Liver (tissue), 9 donors: ENCODE results near the gene TAOK2. TPM values are rescaled to one million over a fixed set of nuclear protein-coding genes. Genes with fewer than 3 reads are reported as not detected.
"Not testable (repeated sequence)": the region's sequence is repeated elsewhere in the genome, so short reads cannot be mapped to it uniquely, and the experiment has no call there.

Experiments
- DNase-seq: peaks from one replicate; pipeline ENCODE4 v3.0.0-alpha.2; 2017; ENCODE audit warnings: low spot score
- H3K27ac ChIP-seq, 2 donors: one replicate each; pipeline ENCODE4 v1.7.0; 2013; ENCODE audit warnings: inconsistent platforms in 2 of 2, low read length in 2 of 2, control low read depth in 1 of 2, low read depth in 1 of 2, mild to moderate bottlenecking in 1 of 2
- H3K27me3 ChIP-seq, 4 donors: one replicate each; pipeline versions ENCODE4 v1.6.1 to v1.7.0; 2013; ENCODE audit warnings: low read length in 3 of 4, inconsistent platforms in 1 of 4, mild to moderate bottlenecking in 1 of 4, moderate library complexity in 1 of 4; ENCODE audit not compliant: control insufficient read depth in 4 of 4, insufficient read depth in 4 of 4
- H3K36me3 ChIP-seq, 4 donors: one replicate each; pipeline versions ENCODE4 v1.6.1 to v1.7.0; 2013; ENCODE audit warnings: low read length in 3 of 4, mild to moderate bottlenecking in 3 of 4, low read depth in 1 of 4, moderate library complexity in 1 of 4; ENCODE audit not compliant: control insufficient read depth in 4 of 4, insufficient read depth in 3 of 4
- H3K4me1 ChIP-seq, 4 donors: one replicate each; pipeline versions ENCODE4 v1.6.1 to v1.7.0; 2013; ENCODE audit warnings: low read length in 3 of 4, mild to moderate bottlenecking in 3 of 4, moderate library complexity in 1 of 4; ENCODE audit not compliant: control insufficient read depth in 4 of 4, insufficient read depth in 4 of 4
- H3K4me3 ChIP-seq, 3 donors: one replicate each; pipeline versions ENCODE4 v1.6.1 to v1.7.0; 2013; ENCODE audit warnings: low read length in 3 of 3, control low read depth in 1 of 3, low read depth in 1 of 3, mild to moderate bottlenecking in 1 of 3
- H3K9ac ChIP-seq, 2 donors: one replicate each; pipeline ENCODE4 v1.7.0; 2013; ENCODE audit warnings: low read length in 2 of 2, mild to moderate bottlenecking in 2 of 2, moderate library complexity in 2 of 2, control low read depth in 1 of 2, low read depth in 1 of 2
- H3K9me3 ChIP-seq, 4 donors: one replicate each; pipeline versions ENCODE4 v1.6.1 to v1.7.0; 2013; ENCODE audit warnings: low read length in 3 of 4; ENCODE audit not compliant: control insufficient read depth in 4 of 4
- EGR1 ChIP-seq, 2 donors: IDR thresholded peaks; 2 replicates each; pipeline ENCODE4 v1.6.1; 2016 to 2018; ENCODE audit warnings: antibody characterized with exemption in 2 of 2, low read depth in 2 of 2
- FOXA1 ChIP-seq: IDR thresholded peaks from 2 replicates; pipeline ENCODE4 v1.6.1; 2016; ENCODE audit warnings: antibody characterized with exemption
- FOXA2 ChIP-seq: IDR thresholded peaks from 2 replicates; pipeline ENCODE4 v1.6.1; 2016; ENCODE audit warnings: antibody characterized with exemption
- HNF4A ChIP-seq, 2 donors: conservative IDR thresholded peaks; 2 replicates each; pipeline ENCODE4 v1.6.1; 2016; ENCODE audit warnings: antibody characterized with exemption in 2 of 2, mild to moderate bottlenecking in 2 of 2
- JUND ChIP-seq, 2 donors: IDR thresholded peaks; 2 replicates each; pipeline ENCODE4 v1.6.1; 2016; ENCODE audit warnings: antibody characterized with exemption in 2 of 2
- NR2F2 ChIP-seq: IDR thresholded peaks from 2 replicates; pipeline ENCODE4 v1.6.1; 2016; ENCODE audit warnings: antibody characterized with exemption
- RAD21 ChIP-seq, 2 donors: IDR thresholded peaks; 2 replicates each; pipeline ENCODE4 v1.6.1; 2016; ENCODE audit warnings: antibody characterized with exemption in 2 of 2, mild to moderate bottlenecking in 2 of 2
- RXRA ChIP-seq, 2 donors: IDR thresholded peaks; 2 replicates each; pipeline ENCODE4 v1.6.1; 2017 to 2018; ENCODE audit warnings: antibody characterized with exemption in 2 of 2, mild to moderate bottlenecking in 1 of 2
- SP1 ChIP-seq: IDR thresholded peaks from 2 replicates; pipeline ENCODE4 v1.6.1; 2018; ENCODE audit warnings: antibody characterized with exemption, mild to moderate bottlenecking
- TAF1 ChIP-seq: conservative IDR thresholded peaks from 2 replicates; pipeline ENCODE4 v1.6.1; 2016; ENCODE audit warnings: antibody characterized with exemption, mild to moderate bottlenecking
- YY1 ChIP-seq: IDR thresholded peaks from 2 replicates; pipeline ENCODE4 v1.6.1; 2016; ENCODE audit warnings: antibody characterized with exemption, mild to moderate bottlenecking
- WGBS: extraction: QIAGEN DNeasy Blood & Tissue Kit; methylation state at CpG from one replicate; pipeline ENCODE4 v1.1.7; 2013; 5-methylcytosine and 5-hydroxymethylcytosine counted together
- polyA plus RNA-seq, 2 donors: library from polyadenylated mRNA; stranded (reverse) in 1 of 2; unstranded in 1 of 2; fragments of 200-250 nt in 1 of 2; fragments of >200 nt in 1 of 2; fragmentation: Nextera tagmentation in 1 of 2; extraction: Ambion mirVana in 1 of 2; gene quantifications; one replicate each; pipeline versions ENCODE4 v1.2.1 to v1.2.3, GENCODE V29; 2013 to 2015
- total RNA-seq, 2 donors: library from RNA; depleted of rRNA; stranded (reverse); fragments of >200 nt; gene quantifications; one replicate each; pipeline ENCODE4 v1.2.3, GENCODE V29; 2014
- TF ChIP-seq, protein P1 (sequence below): IDR thresholded peaks from 2 replicates; pipeline ENCODE4 v1.6.1; 2016; ENCODE audit warnings: antibody characterized with exemption
- TF ChIP-seq, protein P2 (sequence below): IDR thresholded peaks from 2 replicates; pipeline ENCODE4 v1.6.1; 2016; ENCODE audit warnings: antibody characterized with exemption
- TF ChIP-seq, protein P3 (sequence below): IDR thresholded peaks from 2 replicates; pipeline ENCODE4 v1.6.1; 2016; ENCODE audit warnings: antibody characterized with exemption
- TF ChIP-seq, protein P4 (sequence below): fragments of 150-350 bp; IDR thresholded peaks from 2 replicates; pipeline ENCODE4 v1.5.1; 2017; ENCODE audit warnings: improper control_type of control experiment, low read depth, low read length; ENCODE audit not compliant: missing input control
- TF ChIP-seq, protein P5 (sequence below): IDR thresholded peaks from 2 replicates; pipeline ENCODE4 v1.6.1; 2016; ENCODE audit warnings: antibody characterized with exemption, mild to moderate bottlenecking
- donor health status: healthy.
- donor health status: healthy.
- donor health status: healthy.
- donor health status: healthy.
- donor health status: healthy.

Gene TAOK2
- total and polyA plus RNA-seq, 4 donors: 2.2 to 27.9 (median 16.0) TPM

DNA sequence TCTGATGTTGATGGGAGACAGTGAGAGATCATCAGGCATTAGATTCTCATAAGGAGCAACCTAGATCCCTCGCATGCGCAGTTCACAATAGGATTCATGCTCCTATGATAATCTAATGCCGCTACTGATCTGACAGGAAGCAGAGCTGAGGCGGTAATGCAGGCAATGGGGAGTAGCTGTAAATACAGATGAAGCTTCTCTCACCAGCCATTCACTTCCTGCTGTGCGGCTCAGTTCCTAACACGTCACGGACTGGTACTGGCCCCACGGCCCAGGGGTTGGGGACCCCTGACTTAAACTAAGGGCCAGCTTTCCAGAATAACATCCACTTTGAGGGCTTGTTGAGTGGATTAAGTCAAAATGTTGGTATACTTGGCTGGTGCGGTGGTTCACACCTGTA lies 14.4 kb upstream of the TAOK2 start (continued):
- TF ChIP-seq, protein P1, sequence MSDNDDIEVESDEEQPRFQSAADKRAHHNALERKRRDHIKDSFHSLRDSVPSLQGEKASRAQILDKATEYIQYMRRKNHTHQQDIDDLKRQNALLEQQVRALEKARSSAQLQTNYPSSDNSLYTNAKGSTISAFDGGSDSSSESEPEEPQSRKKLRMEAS: no peak
- TF ChIP-seq RAD21 (IDR thresholded peaks at IDR 0.05): no peak
- TF ChIP-seq, protein P2, sequence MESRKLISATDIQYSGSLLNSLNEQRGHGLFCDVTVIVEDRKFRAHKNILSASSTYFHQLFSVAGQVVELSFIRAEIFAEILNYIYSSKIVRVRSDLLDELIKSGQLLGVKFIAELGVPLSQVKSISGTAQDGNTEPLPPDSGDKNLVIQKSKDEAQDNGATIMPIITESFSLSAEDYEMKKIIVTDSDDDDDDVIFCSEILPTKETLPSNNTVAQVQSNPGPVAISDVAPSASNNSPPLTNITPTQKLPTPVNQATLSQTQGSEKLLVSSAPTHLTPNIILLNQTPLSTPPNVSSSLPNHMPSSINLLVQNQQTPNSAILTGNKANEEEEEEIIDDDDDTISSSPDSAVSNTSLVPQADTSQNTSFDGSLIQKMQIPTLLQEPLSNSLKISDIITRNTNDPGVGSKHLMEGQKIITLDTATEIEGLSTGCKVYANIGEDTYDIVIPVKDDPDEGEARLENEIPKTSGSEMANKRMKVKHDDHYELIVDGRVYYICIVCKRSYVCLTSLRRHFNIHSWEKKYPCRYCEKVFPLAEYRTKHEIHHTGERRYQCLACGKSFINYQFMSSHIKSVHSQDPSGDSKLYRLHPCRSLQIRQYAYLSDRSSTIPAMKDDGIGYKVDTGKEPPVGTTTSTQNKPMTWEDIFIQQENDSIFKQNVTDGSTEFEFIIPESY: no peak

DNA sequence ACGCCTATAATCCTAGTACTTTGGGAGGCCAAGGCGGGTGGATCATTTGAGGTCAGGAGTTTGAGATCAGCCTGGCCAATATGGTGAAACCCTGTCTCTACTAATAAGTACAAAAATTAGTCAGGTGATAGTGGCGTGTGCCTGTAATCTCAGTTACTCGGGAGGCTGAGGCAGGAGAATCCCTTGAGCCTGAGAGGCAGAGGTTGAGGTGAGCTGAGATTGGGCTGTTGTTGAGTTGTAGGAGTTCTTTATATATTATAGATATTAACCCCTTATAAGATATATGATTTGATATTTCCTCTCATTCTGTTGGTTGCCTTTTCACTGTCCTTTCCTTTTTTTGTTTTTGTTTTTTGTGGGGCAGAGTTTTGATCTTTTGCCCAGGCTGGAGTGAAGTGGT lies 13.8 kb upstream of the TAOK2 start:
- H3K27ac ChIP-seq: not testable (repeated sequence)

DNA sequence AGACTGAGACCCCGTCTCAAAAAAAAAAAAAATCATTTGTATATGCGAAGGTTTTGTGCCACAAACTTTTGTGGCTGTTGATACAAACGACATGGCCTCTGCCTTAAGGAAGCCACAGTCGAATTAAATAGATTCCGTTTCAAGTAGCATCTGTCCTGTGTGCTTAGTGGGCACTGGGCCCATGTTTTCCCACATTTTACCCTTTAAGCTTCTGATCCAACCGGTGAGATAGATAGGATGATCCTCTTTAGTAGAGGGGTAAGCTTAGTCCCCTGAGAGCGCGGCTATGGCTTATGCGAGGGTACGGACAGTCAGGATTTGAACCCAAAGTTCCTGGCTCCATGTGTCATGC lies 12.6 kb upstream of the TAOK2 start:
- peak overlapping the region; percentile 5 to 52 for H3K9ac ChIP-seq
- H3K9me3 ChIP-seq: no peaks in the 10 kb centered on the region
- no peak for DNase-seq
- H3K27ac ChIP-seq: peak overlapping the region in 1 of 2 donors; percentile 65
- no peak for TF ChIP-seq TAF1
- TF ChIP-seq, protein P2: no peak
- no peak for TF ChIP-seq EGR1 (IDR thresholded peaks at IDR 0.05; ENCODE audit: low read depth in 2 of 2)
- TF ChIP-seq RAD21 (IDR thresholded peaks at IDR 0.05): no peak
- TF ChIP-seq, protein P1: no peak
- no peak for TF ChIP-seq SP1
- TF ChIP-seq, protein P3, sequence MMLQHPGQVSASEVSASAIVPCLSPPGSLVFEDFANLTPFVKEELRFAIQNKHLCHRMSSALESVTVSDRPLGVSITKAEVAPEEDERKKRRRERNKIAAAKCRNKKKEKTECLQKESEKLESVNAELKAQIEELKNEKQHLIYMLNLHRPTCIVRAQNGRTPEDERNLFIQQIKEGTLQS: no peak
- TF ChIP-seq, protein P4, sequence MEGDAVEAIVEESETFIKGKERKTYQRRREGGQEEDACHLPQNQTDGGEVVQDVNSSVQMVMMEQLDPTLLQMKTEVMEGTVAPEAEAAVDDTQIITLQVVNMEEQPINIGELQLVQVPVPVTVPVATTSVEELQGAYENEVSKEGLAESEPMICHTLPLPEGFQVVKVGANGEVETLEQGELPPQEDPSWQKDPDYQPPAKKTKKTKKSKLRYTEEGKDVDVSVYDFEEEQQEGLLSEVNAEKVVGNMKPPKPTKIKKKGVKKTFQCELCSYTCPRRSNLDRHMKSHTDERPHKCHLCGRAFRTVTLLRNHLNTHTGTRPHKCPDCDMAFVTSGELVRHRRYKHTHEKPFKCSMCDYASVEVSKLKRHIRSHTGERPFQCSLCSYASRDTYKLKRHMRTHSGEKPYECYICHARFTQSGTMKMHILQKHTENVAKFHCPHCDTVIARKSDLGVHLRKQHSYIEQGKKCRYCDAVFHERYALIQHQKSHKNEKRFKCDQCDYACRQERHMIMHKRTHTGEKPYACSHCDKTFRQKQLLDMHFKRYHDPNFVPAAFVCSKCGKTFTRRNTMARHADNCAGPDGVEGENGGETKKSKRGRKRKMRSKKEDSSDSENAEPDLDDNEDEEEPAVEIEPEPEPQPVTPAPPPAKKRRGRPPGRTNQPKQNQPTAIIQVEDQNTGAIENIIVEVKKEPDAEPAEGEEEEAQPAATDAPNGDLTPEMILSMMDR: no peak
- no peak for TF ChIP-seq FOXA2
- TF ChIP-seq NR2F2: no peak
- TF ChIP-seq FOXA1: no peak
- no peak for TF ChIP-seq RXRA (IDR thresholded peaks at IDR 0.05)
- no peak for TF ChIP-seq HNF4A (conservative IDR thresholded peaks at IDR 0.05)
- no peak for TF ChIP-seq YY1
- no peak for TF ChIP-seq JUND (IDR thresholded peaks at IDR 0.05)
- TF ChIP-seq, protein P5, sequence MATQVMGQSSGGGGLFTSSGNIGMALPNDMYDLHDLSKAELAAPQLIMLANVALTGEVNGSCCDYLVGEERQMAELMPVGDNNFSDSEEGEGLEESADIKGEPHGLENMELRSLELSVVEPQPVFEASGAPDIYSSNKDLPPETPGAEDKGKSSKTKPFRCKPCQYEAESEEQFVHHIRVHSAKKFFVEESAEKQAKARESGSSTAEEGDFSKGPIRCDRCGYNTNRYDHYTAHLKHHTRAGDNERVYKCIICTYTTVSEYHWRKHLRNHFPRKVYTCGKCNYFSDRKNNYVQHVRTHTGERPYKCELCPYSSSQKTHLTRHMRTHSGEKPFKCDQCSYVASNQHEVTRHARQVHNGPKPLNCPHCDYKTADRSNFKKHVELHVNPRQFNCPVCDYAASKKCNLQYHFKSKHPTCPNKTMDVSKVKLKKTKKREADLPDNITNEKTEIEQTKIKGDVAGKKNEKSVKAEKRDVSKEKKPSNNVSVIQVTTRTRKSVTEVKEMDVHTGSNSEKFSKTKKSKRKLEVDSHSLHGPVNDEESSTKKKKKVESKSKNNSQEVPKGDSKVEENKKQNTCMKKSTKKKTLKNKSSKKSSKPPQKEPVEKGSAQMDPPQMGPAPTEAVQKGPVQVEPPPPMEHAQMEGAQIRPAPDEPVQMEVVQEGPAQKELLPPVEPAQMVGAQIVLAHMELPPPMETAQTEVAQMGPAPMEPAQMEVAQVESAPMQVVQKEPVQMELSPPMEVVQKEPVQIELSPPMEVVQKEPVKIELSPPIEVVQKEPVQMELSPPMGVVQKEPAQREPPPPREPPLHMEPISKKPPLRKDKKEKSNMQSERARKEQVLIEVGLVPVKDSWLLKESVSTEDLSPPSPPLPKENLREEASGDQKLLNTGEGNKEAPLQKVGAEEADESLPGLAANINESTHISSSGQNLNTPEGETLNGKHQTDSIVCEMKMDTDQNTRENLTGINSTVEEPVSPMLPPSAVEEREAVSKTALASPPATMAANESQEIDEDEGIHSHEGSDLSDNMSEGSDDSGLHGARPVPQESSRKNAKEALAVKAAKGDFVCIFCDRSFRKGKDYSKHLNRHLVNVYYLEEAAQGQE: no peak
- H3K4me3 ChIP-seq: peak overlapping the region in 2 of 3 donors; percentile 81 to 90
- peaks cover 2 to 22% (median 13%) of the 10 kb centered on the region in 4 donors for H3K4me1 ChIP-seq
- WGBS: 66% methylated on average over 10 of the region's 10 CpGs
- H3K36me3 ChIP-seq: no peaks in the 10 kb centered on the region
- H3K27me3 ChIP-seq: no peaks in the 10 kb centered on the region

More for the DNA sequence above, 13.8 kb upstream of the TAOK2 start:
- not testable (repeated sequence) for H3K9ac ChIP-seq, DNase-seq, H3K9me3 ChIP-seq, H3K36me3 ChIP-seq, H3K4me3 ChIP-seq, H3K27me3 ChIP-seq
- H3K4me1 ChIP-seq: peaks cover 2 to 20% (median 11%) of the 10 kb centered on the region in 4 donors
- WGBS: 96% methylated on average over 4 of the region's 4 CpGs
